Effector memory CD8-positive, alpha-beta T cell (primary cell): Measurements from ENCODE around the gene MRPL54.

Experiments
- ATAC-seq: fragments of 150-1000 bp; cut with Tn5 transposase; replicated peaks from 2 replicates; pipeline ENCODE4 v1.10.0; 2021; ENCODE audit warnings: mild to moderate bottlenecking, moderate library complexity
- DNase-seq, 3 experiments: peaks; one replicate each; pipeline ENCODE4 v3.0.0; 2021
- H3K27ac Mint-ChIP-seq, 2 donors: one replicate each; pipeline ENCODE4 v1.8.0; 2022; ENCODE audit warnings: mild to moderate bottlenecking in 2 of 2, mixed read lengths in 2 of 2, moderate library complexity in 2 of 2
- H3K27me3 Mint-ChIP-seq, 2 donors: one replicate each; pipeline ENCODE4 v1.8.0; 2022; ENCODE audit warnings: mixed read lengths in 2 of 2
- H3K36me3 Mint-ChIP-seq: one replicate; pipeline ENCODE4 v1.8.0; 2022; ENCODE audit warnings: mild to moderate bottlenecking, moderate library complexity, mixed read lengths; ENCODE audit not compliant: insufficient read depth
- H3K4me1 Mint-ChIP-seq, 2 donors: one replicate each; pipeline ENCODE4 v1.8.0; 2022; ENCODE audit warnings: low read depth in 2 of 2, mixed read lengths in 2 of 2
- H3K4me3 Mint-ChIP-seq, 2 donors: one replicate each; pipeline ENCODE4 v1.8.0; 2022; ENCODE audit warnings: mild to moderate bottlenecking in 2 of 2, mixed read lengths in 2 of 2, moderate library complexity in 2 of 2
- H3K9me3 Mint-ChIP-seq, 2 donors: one replicate each; pipeline ENCODE4 v1.8.0; 2022; ENCODE audit warnings: mixed read lengths in 2 of 2

Gene MRPL54

DNA sequence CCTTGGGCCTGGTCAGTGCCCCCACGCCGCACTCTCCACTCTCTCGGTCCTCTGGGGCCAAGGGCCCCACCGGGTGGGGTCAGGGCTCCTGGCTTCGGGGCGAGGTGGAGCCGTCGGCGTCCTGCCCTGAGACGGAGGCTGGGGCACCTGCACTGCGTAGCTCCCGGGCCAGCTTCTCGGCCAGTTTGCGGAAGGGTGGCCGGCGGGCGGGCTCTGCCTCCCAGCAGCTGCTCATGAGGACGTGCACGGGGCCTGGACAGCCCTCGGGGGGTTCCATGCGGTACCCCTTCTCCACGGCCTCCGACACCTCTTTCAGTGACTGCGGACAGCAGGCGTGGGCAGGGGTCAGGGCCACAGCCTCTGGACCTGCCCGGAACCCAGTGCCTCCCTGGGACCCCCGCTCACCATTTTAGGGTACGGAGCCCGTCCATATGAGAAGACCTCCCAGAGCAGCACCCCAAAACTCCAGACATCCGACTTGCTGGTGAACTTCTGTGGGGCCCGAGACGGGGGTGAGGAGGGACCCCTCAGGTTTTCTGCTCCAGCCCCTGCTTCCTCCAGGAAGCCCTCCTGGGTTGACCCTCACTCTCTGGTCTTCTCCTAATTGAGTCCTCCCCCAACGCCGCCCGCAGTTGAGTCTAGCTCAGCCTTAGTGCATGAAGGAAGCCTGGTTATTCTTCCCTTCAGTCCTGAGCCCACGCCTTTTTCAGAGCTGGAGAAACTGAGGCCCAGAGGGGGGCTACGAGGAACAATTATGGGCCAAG, 15.8 kb downstream of the MRPL54 start:
- no peak for ATAC-seq
- peaks cover 8 to 11% of the 10 kb centered on the region in 2 donors for H3K9me3 Mint-ChIP-seq
- H3K36me3 Mint-ChIP-seq = peaks cover 16% of the 10 kb centered on the region
- no peak overlapping the region for H3K4me3 Mint-ChIP-seq
- H3K27me3 Mint-ChIP-seq = no peaks in the 10 kb centered on the region
- H3K4me1 Mint-ChIP-seq = peaks cover 8 to 9% of the 10 kb centered on the region in 2 donors
- H3K27ac Mint-ChIP-seq = no peak overlapping the region
- no peak for DNase-seq

DNA sequence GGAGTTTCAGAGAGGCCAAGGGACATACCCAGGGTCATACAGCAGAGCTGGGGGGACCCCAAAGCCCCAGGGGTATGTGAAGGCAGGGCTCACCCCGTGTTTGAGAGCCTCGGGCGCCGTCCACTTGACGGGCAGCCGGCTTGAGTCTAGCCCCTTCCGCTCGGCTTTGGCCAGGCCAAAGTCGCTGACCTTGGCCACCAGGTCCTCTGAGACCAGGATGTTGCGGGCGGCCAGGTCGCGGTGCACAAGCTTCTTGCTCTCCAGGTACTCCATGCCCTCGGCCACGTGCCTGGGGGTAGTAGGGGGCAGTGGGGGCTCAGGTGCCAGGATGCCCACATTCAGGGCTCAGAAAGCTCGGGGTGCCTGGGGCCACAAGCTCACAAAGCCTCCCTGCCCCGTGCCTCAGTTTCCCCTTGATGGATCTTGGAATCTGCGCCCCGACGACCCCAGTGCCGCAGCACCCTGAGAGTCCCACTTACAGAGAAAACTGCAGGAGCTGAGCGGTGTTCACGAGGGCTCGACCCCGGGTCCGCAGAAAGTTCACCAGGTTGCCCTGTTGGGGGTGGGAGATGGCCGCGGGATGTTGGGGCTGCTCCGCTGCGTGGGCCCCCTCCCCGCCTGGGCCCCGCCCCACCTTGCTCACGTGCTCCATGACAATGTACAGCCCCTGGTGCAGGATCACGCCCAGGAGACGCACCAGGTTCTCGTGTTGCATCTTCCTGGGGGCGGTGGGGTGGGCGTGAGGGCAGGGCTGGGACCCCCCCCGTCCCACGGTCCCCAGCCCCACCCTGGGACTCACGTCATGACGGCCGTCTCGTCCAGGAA, 16.6 kb downstream of the MRPL54 start:
- Mint-ChIP-seq H3K36me3 (peaks cover 21% of the 10 kb centered on the region), H3K4me1 (peaks cover 5 to 8% of the 10 kb centered on the region in 2 donors), H3K27ac (no peak overlapping the region), H3K9me3 (peaks cover 8 to 11% of the 10 kb centered on the region in 2 donors), H3K27me3 (no peaks in the 10 kb centered on the region), H3K4me3 (no peak overlapping the region)
- no peak for DNase-seq
- ATAC-seq = no peak

DNA sequence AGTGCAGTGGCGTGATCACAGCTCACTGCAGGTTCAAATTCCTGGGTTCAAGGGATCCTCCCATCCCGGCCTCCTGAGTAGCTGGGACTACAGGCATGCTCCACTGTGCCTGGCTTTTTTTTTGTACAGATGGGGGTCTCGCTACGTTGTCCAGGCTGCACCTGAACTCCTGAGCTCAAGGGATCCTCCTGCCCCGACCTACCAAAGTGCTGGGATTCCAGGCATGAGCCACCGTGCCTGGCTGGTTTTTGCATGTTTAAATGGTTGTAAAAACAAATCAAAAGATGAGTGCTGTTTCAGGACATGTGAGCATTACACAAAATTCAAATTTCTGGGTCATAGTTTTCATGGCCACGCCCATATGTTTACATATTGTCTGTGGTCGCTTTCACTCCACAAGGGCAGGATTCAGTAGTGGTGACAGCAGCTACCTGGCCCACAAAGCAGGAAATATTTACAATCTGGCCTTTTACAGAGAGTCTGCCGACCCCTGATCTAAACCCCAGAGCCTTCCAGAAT, 18.4 kb downstream of the MRPL54 start:
- DNase-seq (no peak), ATAC-seq (peak; percentile 27)
- H3K9me3 Mint-ChIP-seq = peaks cover 8 to 11% of the 10 kb centered on the region in 2 donors
- H3K4me3 Mint-ChIP-seq = no peak overlapping the region
- no peaks in the 10 kb centered on the region for H3K27me3 Mint-ChIP-seq
- peaks cover 29% of the 10 kb centered on the region for H3K36me3 Mint-ChIP-seq
- H3K27ac Mint-ChIP-seq = no peak overlapping the region
- peaks cover 11 to 15% of the 10 kb centered on the region in 2 donors for H3K4me1 Mint-ChIP-seq

DNA sequence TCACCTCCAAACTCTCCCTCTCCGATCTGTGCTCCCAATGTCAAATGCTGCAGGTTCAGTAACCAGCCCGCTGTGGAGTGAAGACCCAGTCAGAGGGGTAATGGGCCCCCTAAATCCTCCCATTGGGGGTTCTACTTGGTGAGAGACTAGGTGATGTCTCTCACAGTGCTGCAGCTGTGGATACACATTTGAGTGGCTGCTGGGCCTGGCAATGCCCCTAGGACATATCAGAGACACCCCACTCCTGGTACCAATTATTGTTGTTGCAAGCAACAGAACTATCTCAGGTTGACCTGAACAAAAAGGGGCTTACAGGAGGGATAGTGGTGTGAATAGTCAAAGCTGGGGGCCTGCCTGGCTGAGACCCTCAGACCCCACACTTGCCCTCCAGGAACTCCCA, 19.1 kb downstream of the MRPL54 start:
- Mint-ChIP-seq H3K27ac (peak overlapping the region in 1 of 2 donors; percentile 82), H3K27me3 (no peaks in the 10 kb centered on the region), H3K9me3 (peaks cover 8 to 11% of the 10 kb centered on the region in 2 donors), H3K4me1 (peaks cover 11 to 15% of the 10 kb centered on the region in 2 donors), H3K36me3 (peaks cover 30% of the 10 kb centered on the region), H3K4me3 (no peak overlapping the region)
- DNase-seq (no peak), ATAC-seq (no peak)

DNA sequence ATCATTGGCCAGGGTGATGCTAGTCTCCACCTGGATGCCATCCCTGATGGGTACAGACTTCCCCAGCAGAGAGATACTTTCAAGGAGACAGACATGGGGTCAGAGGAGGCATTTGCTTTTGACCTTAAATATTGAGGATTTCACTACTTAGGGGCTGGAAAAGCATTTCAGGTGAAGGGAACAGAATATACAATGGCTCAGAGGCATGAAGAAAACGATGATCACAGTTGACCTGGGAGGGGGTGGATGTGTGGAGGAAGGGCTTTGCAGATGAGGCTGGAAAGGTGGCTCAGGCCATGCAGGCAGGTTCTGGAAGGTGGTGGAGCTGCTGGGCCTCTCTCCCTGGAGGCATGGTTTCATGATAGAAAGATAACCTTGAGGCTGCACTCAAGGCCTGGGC, 19.8 kb downstream of the MRPL54 start:
- Mint-ChIP-seq H3K9me3 (peaks cover 8 to 11% of the 10 kb centered on the region in 2 donors), H3K4me3 (no peak overlapping the region), H3K27ac (peak overlapping the region in 1 of 2 donors; percentile 82), H3K4me1 (peaks cover 11 to 14% of the 10 kb centered on the region in 2 donors), H3K36me3 (peaks cover 32% of the 10 kb centered on the region), H3K27me3 (no peaks in the 10 kb centered on the region)
- DNase-seq (no peak), ATAC-seq (no peak)

DNA sequence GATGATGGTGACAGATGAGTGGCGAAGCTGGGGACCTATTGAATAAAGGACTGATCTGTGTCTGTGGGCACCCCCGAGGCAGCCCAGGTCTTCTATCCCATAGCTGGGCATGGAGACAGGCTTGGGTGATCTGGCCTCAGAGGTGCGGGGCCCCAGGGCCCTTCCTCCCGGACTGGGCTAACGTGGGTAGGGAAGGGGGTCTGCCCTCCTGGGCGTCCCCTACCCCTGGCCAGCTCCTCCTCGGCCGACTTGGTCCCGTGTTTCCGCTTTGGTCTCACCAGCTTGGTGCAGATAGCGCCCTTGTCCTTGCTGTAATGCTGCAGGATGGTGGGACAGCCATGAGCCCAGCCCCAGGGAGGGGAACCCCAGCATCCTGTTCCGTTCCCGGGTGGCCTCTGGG, 20.4 kb downstream of the MRPL54 start:
- H3K4me3 Mint-ChIP-seq = peak overlapping the region in 1 of 2 donors; percentile 4
- peaks cover 11 to 14% of the 10 kb centered on the region in 2 donors for H3K4me1 Mint-ChIP-seq
- DNase-seq (no peak), ATAC-seq (no peak)
- H3K9me3 Mint-ChIP-seq = peaks cover 8 to 11% of the 10 kb centered on the region in 2 donors
- H3K36me3 Mint-ChIP-seq = peaks cover 32% of the 10 kb centered on the region
- no peak overlapping the region for H3K27ac Mint-ChIP-seq
- no peaks in the 10 kb centered on the region for H3K27me3 Mint-ChIP-seq

DNA sequence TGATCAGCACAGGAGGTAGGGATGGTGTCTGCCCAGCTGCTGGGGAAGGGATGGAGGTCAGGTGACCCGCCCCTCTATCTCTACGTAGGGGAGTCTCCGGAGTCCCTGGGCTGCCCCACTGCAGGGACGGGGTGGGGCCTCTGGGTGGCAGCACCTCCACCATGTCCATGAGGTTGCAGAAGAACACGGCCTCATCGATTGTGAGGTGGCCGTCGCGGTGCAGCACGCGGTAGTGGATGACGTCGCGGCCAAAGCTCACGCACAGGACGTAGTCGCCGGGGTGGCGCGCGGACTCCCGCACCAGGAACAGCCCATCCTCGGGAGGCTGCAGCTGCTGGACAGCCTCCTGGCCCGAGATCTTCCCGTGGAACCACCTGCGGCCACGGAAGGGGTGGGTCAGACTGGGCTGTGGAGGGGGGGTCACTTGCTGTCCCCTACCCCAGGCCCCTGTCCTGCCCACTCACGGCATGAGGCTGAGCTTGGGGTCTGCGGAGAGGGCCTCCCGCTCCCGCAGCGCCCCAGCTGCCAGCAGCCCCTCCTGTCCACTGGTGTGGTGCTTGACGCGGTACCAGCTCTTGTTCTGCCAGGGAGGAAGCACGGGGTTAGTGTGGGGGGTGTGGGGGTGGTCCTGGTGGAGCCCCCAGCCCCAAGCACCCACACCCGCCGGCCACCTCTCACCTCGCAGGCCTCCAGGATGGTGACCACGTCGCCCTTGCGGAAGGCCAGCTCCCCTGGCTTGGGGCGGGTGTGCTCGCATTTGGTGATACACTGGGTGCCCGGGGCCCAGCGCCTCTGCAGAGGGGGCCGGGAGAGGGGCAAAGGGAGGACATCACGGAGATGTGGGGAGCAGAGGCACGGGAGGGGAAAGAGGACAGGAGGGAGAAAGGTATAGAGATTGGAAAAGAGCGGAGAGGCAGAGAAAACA, 21.4 kb downstream of the MRPL54 start:
- Mint-ChIP-seq H3K4me3 (peak overlapping the region; percentile 80 to 84), H3K36me3 (peaks cover 32% of the 10 kb centered on the region), H3K4me1 (peaks cover 15 to 18% of the 10 kb centered on the region in 2 donors), H3K9me3 (peaks cover 8 to 11% of the 10 kb centered on the region in 2 donors), H3K27ac (peak overlapping the region; percentile 54 to 82), H3K27me3 (no peaks in the 10 kb centered on the region)
- ATAC-seq (peak; percentile 50), DNase-seq (peak; percentile 44 to 57 (median 53))

DNA sequence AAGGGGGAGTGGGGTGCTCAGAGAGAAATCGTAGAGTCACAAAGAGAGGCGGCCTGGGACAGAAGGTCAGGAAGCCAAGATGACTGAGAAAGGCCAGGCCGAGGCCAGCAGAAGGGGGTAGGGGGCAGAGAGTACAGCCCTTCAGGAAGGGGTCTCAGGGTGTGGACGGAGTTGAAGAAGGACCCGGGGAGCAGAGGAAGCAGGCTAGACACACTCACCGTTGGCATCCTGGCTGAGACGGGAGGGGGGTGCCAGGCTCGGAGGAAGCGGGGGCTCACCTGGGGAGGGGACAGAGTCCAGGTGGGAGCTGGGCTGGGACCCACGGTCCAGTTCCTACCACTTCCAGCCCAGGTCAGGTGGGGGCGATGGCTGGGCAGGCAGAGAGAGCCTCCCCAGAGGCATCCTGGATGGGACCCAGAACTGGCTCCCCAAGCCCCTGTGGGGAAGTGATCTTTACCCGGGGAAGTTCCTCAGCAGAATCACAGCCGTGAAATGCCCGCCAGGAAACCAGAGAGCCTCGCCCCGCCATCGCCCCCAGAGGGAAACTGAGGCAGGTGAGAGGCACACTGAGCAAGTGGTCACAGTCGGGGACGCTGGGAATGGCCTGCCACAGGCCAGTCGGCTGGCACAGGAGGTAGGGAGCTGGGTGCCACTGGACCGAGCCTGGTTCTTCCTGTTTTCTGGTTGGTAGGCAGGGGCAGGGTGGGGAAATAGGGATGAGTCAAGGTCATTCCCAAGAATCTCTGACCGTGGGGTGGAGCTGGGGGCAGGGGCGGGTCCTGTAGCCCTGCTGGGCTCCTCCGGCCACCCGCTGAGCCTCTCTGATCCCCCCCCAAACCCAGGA, 22.3 kb downstream of the MRPL54 start:
- Mint-ChIP-seq H3K27me3 (no peaks in the 10 kb centered on the region), H3K4me3 (peak overlapping the region; percentile 80 to 84), H3K4me1 (peaks cover 22 to 26% of the 10 kb centered on the region in 2 donors), H3K9me3 (peaks cover 8 to 11% of the 10 kb centered on the region in 2 donors), H3K27ac (peak overlapping the region; percentile 54 to 82), H3K36me3 (peaks cover 36% of the 10 kb centered on the region)
- ATAC-seq (no peak), DNase-seq (no peak)

DNA sequence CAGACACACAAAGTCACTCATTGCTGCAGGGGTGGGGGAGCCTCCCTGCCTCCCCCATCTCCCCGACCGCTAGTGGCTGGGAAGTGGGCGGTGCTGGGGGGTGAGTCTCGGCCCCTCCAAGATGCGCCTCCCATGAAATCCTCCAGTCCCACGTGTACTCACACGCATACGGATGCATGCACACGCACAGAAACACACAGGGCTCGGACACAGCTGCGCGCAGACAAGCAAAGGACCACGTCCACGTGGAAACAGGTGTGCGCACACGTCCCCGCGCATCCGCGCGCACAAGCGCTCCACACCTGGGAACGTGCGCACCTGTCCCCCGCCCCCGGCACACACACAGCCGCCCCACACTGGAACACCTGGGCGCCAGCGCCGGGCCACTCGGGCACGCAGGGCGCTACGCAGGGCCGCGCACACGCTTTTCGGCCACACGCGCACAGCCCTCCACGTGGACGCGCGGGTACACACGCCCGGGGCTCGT, 23.0 kb downstream of the MRPL54 start:
- peaks cover 8 to 11% of the 10 kb centered on the region in 2 donors for H3K9me3 Mint-ChIP-seq
- H3K27ac Mint-ChIP-seq = peak overlapping the region; percentile 54 to 82
- peak in 1 of 3 experiments; percentile 18 for DNase-seq
- peaks cover 36% of the 10 kb centered on the region for H3K36me3 Mint-ChIP-seq
- ATAC-seq = peak; percentile 9
- no peaks in the 10 kb centered on the region for H3K27me3 Mint-ChIP-seq
- peaks cover 29 to 33% of the 10 kb centered on the region in 2 donors for H3K4me1 Mint-ChIP-seq
- H3K4me3 Mint-ChIP-seq = peak overlapping the region; percentile 80 to 84

DNA sequence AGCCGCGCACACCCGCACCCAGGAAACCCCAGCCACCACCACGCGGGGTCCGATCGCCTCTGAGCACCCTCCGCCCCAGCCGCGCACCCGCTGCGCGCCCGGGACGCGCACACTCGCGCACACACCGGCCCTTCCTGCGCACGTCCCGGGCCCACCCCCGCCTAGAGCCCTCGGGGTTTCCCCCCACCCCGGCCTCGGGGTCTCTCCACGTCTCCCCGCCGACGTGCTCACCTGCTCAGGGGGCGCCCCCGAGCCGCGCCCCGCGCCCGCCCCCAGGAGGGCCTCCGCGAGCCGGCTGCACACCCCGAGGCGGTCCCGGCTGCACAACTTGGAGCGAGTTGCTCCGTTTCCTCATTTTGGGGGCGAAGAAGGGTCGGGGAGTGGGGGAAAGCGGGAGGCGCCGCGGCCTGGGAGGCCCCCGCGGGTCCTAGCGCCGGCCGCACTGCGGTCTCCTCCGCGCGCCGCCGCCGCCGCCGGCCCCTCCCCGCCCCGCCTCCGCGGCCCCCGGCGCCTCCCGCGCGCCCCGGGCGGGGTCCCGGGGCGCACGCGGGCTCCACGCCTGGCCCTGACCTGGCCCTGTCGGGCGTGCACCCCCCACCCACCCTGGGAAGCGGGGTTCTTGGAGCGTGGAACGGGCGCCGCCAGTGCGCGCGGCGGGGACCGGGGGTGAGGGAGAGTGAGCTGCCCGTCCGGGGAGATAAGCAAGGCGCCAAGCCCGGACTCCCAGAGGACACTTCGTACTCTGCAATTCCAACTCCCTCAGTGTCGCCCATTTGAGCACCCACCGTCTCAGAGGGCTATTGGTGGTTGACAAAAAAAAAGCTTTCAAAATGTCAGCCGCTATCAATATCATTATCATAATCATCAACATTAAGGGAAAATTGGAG, 23.7 kb downstream of the MRPL54 start, which contains the start of gene MATK:
Gene MATK (minus strand): TSS at position 444 of the 887 bp plus-strand sequence. CDS start 1,246 bp downstream, outside the sequence.
- Mint-ChIP-seq H3K9me3 (peaks cover 8 to 11% of the 10 kb centered on the region in 2 donors), H3K27me3 (no peaks in the 10 kb centered on the region), H3K4me1 (peaks cover 34 to 37% of the 10 kb centered on the region in 2 donors), H3K27ac (peak within 1 kb of the TSS; percentile 58 to 82), H3K36me3 (peaks cover 36% of the 10 kb centered on the region), H3K4me3 (peak within 1 kb of the TSS; percentile 80 to 84)
- DNase-seq (peak; percentile 13 to 30 (median 29)), ATAC-seq (peak; percentile 40)
